ENCODE data around the gene UGT1A7.
"Not testable (repeated sequence)": the region's sequence is repeated elsewhere in the genome, so short reads cannot be mapped to it uniquely, and the experiment has no call there.

The UGT1A7 gene

GRCh38 chr2:233680361-233681045 is 1.2 kb upstream of the UGT1A7 start:
- DNase-seq (ENCODE audit: low read depth in 1 of 2, low spot score in 1 of 2), result no peak

- DNase-seq (ENCODE audit: low read depth in 1 of 2, low spot score in 1 of 2), result no peak
These were observed 2.9 kb downstream of the UGT1A7 start for GRCh38 chr2:233684640-233685039.

- DNase-seq (ENCODE audit: low read depth in 1 of 2, low spot score in 1 of 2), result no peak
These were observed 5.2 kb downstream of the UGT1A7 start for GRCh38 chr2:233686928-233687327.

GRCh38 chr2:233688341-233688740 is 6.6 kb downstream of the UGT1A7 start:
- DNase-seq (ENCODE audit: low read depth in 1 of 2, low spot score in 1 of 2), result no peak

GRCh38 chr2:233689031-233689430 is 7.3 kb downstream of the UGT1A7 start:
- DNase-seq (ENCODE audit: low read depth in 1 of 2, low spot score in 1 of 2), result no peak

- no peak for DNase-seq (ENCODE audit: low read depth in 1 of 2, low spot score in 1 of 2)
These were observed 7.8 kb downstream of the UGT1A7 start for GRCh38 chr2:233689501-233689900.

- no peak for DNase-seq (ENCODE audit: low read depth in 1 of 2, low spot score in 1 of 2)
These were observed 8.7 kb downstream of the UGT1A7 start for GRCh38 chr2:233690444-233690843.

- no peak for DNase-seq (ENCODE audit: low read depth in 1 of 2, low spot score in 1 of 2)
These were observed 10.0 kb downstream of the UGT1A7 start for GRCh38 chr2:233691443-233692433.

GRCh38 chr2:233692648-233693047 is 10.9 kb downstream of the UGT1A7 start, which contains the start of gene UGT1A6:
Gene UGT1A6 (plus strand): TSS chr2:233692890. CDS start chr2:233693005, 115 bp downstream.
- no peak for DNase-seq (ENCODE audit: low read depth in 1 of 2, low spot score in 1 of 2)

- no peak for DNase-seq (ENCODE audit: low read depth in 1 of 2, low spot score in 1 of 2)
These were observed 12.3 kb downstream of the UGT1A7 start for GRCh38 chr2:233693963-233694362.

- no peak for DNase-seq (ENCODE audit: low read depth in 1 of 2, low spot score in 1 of 2)
These were observed 17.0 kb downstream of the UGT1A7 start for GRCh38 chr2:233698740-233699139.

- no peak for DNase-seq (ENCODE audit: low read depth in 1 of 2, low spot score in 1 of 2)
These were observed 17.8 kb downstream of the UGT1A7 start for GRCh38 chr2:233699424-233700027.

- no peak for DNase-seq (ENCODE audit: low read depth in 1 of 2, low spot score in 1 of 2)
These were observed 18.4 kb downstream of the UGT1A7 start for GRCh38 chr2:233700028-233700635.

GRCh38 chr2:233700842-233701241 is 19.1 kb downstream of the UGT1A7 start:
- DNase-seq (ENCODE audit: low read depth in 1 of 2, low spot score in 1 of 2), result not testable (repeated sequence)

- no peak for DNase-seq (ENCODE audit: low read depth in 1 of 2, low spot score in 1 of 2)
These were observed 20.5 kb downstream of the UGT1A7 start for GRCh38 chr2:233702238-233702637.

GRCh38 chr2:233705911-233706506 is 24.3 kb downstream of the UGT1A7 start:
- DNase-seq (ENCODE audit: low read depth in 1 of 2, low spot score in 1 of 2), result no peak

- DNase-seq (ENCODE audit: low read depth in 1 of 2, low spot score in 1 of 2), result no peak
These were observed 25.0 kb downstream of the UGT1A7 start for GRCh38 chr2:233706720-233707119.

GRCh38 chr2:233707940-233708644 is 26.4 kb downstream of the UGT1A7 start:
- DNase-seq (ENCODE audit: low read depth in 1 of 2, low spot score in 1 of 2), result no peak

- no peak for DNase-seq (ENCODE audit: low read depth in 1 of 2, low spot score in 1 of 2)
These were observed 27.2 kb downstream of the UGT1A7 start for GRCh38 chr2:233708942-233709341.

GRCh38 chr2:233711312-233712008 is 29.8 kb downstream of the UGT1A7 start:
- peak; percentile 21 to 45 for DNase-seq (ENCODE audit: low read depth in 1 of 2, low spot score in 1 of 2)
